Measurements from ENCODE around the gene ZBTB12. TPM values are rescaled to one million over a fixed set of nuclear protein-coding genes. Genes with fewer than 3 reads are reported as not detected.

Gene ZBTB12
- total RNA-seq, 2 experiments from 2014 or later: 17.6 to 20.2 TPM

- no peak overlapping the region for H3K4me3 ChIP-seq (ENCODE audit: low read depth, low read length, poor library complexity, severe bottlenecking)
- H4K20me1 ChIP-seq (ENCODE audit: insufficient read depth, low read length): no peaks in the 10 kb centered on the region
- H3K36me3 ChIP-seq (ENCODE audit: insufficient read depth, low read length): no peaks in the 10 kb centered on the region
- BruUV-seq (replicated peaks): no TSS peak
- H3K4me1 ChIP-seq (ENCODE audit: insufficient read depth, low read length, poor library complexity, severe bottlenecking): no peaks in the 10 kb centered on the region
- H3K79me2 ChIP-seq (ENCODE audit: insufficient read depth, low read depth, low read length): no peaks in the 10 kb centered on the region
- no peak overlapping the region for H3K4me2 ChIP-seq (ENCODE audit: low read length)
- ChIA-PET POLR2A (interaction anchor here (0.5 to 1.0 kb wide), 2 partner anchors 10 to 129 kb away, joined by 4 to 7 read pairs; no protein-coding TSS in a partner anchor), CTCF (ENCODE audit: unreplicated experiment) (no interaction called here)
- TF ChIP-seq CTCF (conservative IDR thresholded peaks at IDR 0.05; ENCODE audit: low read length): no peak
- no peak for DNase-seq (ENCODE audit: low spot score)
- no peak overlapping the region for H3K27ac ChIP-seq (ENCODE audit: low read depth, low read length, poor library complexity, severe bottlenecking)
- intact Hi-C loops (cut with micrococcal nuclease; ENCODE audit: unreplicated experiment): no loop called here
- no peak overlapping the region for H2AFZ ChIP-seq (ENCODE audit: low read length)
- H3K9me3 ChIP-seq (ENCODE audit: low read length): no peaks in the 10 kb centered on the region
- no peaks in the 10 kb centered on the region for H3K9me2 ChIP-seq (ENCODE audit: insufficient read depth, low read length)
Observed at GRCh38 chr6:31919624-31920303, 17.9 kb upstream of the ZBTB12 start.

- H4K20me1 ChIP-seq (ENCODE audit: insufficient read depth, low read length): no peaks in the 10 kb centered on the region
- no peak overlapping the region for H3K27ac ChIP-seq (ENCODE audit: low read depth, low read length, poor library complexity, severe bottlenecking)
- H2AFZ ChIP-seq (ENCODE audit: low read length): no peak overlapping the region
- ChIA-PET CTCF (ENCODE audit: unreplicated experiment) (no interaction called here), POLR2A (interaction anchor here (0.6 to 1.1 kb wide), 2 partner anchors 13 to 105 kb away, joined by 3 read pairs; no protein-coding TSS in a partner anchor)
- H3K9me3 ChIP-seq (ENCODE audit: low read length): no peaks in the 10 kb centered on the region
- no peaks in the 10 kb centered on the region for H3K9me2 ChIP-seq (ENCODE audit: insufficient read depth, low read length)
- H3K4me3 ChIP-seq (ENCODE audit: low read depth, low read length, poor library complexity, severe bottlenecking): no peak overlapping the region
- H3K4me1 ChIP-seq (ENCODE audit: insufficient read depth, low read length, poor library complexity, severe bottlenecking): no peaks in the 10 kb centered on the region
- no peak for DNase-seq (ENCODE audit: low spot score)
- no TSS peak for BruUV-seq (replicated peaks)
- no peaks in the 10 kb centered on the region for H3K79me2 ChIP-seq (ENCODE audit: insufficient read depth, low read depth, low read length)
- TF ChIP-seq EZH2phosphoT487 (IDR thresholded peaks at IDR 0.05; ENCODE audit: borderline replicate concordance, low read depth, low read length): no peak
- TF ChIP-seq CTCF (conservative IDR thresholded peaks at IDR 0.05; ENCODE audit: low read length): no peak
- intact Hi-C loops (cut with micrococcal nuclease; ENCODE audit: unreplicated experiment): no loop called here
- no peaks in the 10 kb centered on the region for H3K36me3 ChIP-seq (ENCODE audit: insufficient read depth, low read length)
- no peak overlapping the region for H3K4me2 ChIP-seq (ENCODE audit: low read length)
Observed at GRCh38 chr6:31918069-31918720, 16.3 kb upstream of the ZBTB12 start.

DNA sequence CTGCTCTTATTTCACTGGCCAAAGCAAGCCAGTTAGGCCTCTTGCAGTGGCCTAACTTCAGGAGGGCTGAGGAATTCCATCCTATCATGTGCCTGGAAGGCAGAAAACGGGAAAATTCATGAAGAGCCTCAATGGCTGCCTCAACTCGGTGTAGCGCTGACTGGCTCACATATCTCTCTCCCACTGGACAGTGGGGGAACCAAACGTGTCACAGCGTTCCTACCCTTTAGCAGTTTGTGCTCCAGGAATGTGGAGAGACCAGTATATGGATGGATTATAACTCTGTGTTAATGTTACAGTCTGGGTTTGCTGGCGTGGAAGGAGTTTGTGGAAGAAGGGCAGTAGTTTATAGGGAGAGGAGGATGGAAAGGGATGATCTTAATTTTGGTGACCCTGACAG lies 13.9 kb upstream of the ZBTB12 start:
- DNase-seq (ENCODE audit: low spot score): no peak
- Histone ChIP-seq H2AFZ (ENCODE audit: low read length) (no peak overlapping the region), H3K36me3 (ENCODE audit: insufficient read depth, low read length) (no peaks in the 10 kb centered on the region), H3K4me2 (ENCODE audit: low read length) (no peak overlapping the region), H3K79me2 (ENCODE audit: insufficient read depth, low read depth, low read length) (no peaks in the 10 kb centered on the region), H3K27ac (ENCODE audit: low read depth, low read length, poor library complexity, severe bottlenecking) (no peak overlapping the region), H3K9me2 (ENCODE audit: insufficient read depth, low read length) (no peaks in the 10 kb centered on the region), H3K9me3 (ENCODE audit: low read length) (no peaks in the 10 kb centered on the region), H4K20me1 (ENCODE audit: insufficient read depth, low read length) (no peaks in the 10 kb centered on the region), H3K4me3 (ENCODE audit: low read depth, low read length, poor library complexity, severe bottlenecking) (no peak overlapping the region), H3K4me1 (ENCODE audit: insufficient read depth, low read length, poor library complexity, severe bottlenecking) (no peaks in the 10 kb centered on the region)
- ChIA-PET POLR2A (no interaction called here), CTCF (ENCODE audit: unreplicated experiment) (no interaction called here)
- no TSS peak for BruUV-seq (replicated peaks)
- intact Hi-C loops (cut with micrococcal nuclease; ENCODE audit: unreplicated experiment): no loop called here
- TF ChIP-seq CTCF (conservative IDR thresholded peaks at IDR 0.05; ENCODE audit: low read length) (no peak), EZH2phosphoT487 (IDR thresholded peaks at IDR 0.05; ENCODE audit: borderline replicate concordance, low read depth, low read length) (no peak)

All from OCI-LY7 (cell line).